ENCODE data around the gene NFAM1.

The NFAM1 gene

DNA sequence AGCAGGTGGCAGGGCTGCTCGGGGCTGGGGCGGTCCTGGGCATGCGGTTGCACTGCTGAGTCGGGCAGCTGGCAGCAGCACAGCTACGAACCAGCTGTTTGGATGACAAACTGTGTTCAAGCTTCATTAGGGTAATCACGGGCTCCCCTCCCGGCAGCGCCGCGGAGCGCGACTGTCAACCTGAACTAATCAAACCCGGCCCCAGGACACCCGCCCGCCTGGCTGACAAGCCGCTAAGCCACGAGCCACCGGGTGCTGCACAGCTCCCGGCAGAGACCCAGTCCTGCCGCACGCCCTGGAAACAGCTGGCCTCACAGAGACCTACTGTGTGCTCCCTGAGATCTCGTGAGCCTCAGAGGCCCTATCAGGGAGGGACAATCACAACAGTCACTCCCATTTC lies 101.2 kb downstream of the NFAM1 start:
- DNase-seq, result peak; percentile 83

All from NCI-H2171 (cell line).